ENCODE measurements around the gene WDR90. TPM values are rescaled to one million over a fixed set of nuclear protein-coding genes. Genes with fewer than 3 reads are reported as not detected.

Gene WDR90
- total and polyA plus RNA-seq, 2 of the 13 experiments (the other 11 are each of a cell fraction or from before 2014, with no cell fraction given), result 14.9 to 28.9 TPM

DNA sequence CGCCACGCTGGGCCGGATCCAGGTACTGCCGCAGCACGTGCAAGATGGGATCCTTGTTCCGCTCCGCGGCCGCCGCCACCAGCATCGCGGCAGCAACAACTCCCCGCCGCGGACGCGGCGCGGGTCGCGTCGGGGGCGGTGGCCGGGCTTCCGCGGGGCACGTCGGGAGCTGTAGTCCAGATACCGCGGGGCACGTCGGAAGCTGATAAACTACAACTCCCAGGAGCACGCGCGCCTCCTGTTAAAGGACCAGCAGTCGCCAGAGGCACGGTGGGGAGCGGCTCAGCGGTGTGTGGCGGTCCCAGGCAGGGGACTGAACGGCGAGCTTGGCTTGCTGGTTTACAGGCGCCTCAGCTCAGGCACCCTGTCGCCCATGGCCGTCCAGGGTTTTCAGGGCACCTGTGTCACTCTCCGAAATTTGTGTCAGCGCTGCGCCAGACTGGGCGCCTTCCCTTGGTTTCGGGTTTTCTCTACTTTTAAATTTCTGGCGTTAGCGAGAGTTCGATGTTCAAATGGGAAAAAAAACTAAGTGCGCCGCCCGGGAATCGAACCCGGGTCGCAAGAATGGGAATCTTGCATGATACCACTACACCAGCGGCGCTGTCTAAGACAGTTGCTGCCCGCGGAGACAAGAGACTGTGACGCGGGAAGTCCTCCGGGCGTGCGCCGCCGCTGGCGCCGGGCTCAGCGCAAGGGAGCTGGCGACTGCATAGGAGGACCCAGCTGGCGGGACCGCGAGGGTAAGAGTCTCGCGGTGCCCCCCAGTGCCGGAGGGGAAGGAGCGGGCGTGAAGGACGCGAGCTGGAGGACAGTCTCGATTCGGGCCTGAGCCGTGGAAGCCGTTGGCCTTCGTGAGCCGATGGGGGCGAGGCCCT is 12.7 kb upstream of the WDR90 start, which contains the start of gene METTL26 (continued):
- TF ChIP-seq, protein P1, sequence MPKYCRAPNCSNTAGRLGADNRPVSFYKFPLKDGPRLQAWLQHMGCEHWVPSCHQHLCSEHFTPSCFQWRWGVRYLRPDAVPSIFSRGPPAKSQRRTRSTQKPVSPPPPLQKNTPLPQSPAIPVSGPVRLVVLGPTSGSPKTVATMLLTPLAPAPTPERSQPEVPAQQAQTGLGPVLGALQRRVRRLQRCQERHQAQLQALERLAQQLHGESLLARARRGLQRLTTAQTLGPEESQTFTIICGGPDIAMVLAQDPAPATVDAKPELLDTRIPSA (CRISPR knock-in tag; IDR thresholded peaks at IDR 0.05; ENCODE audit: borderline replicate concordance), result peak; percentile 38; the same call in 1 of the 2 replicates
- TF ChIP-seq GZF1 (CRISPR knock-in tag; IDR thresholded peaks at IDR 0.05), result 0 out of 2 replicates have a peak, but pooled peaks have one; percentile 41
- TF ChIP-seq NFATC3 (CRISPR knock-in tag; IDR thresholded peaks at IDR 0.05), result 0 out of 2 replicates have a peak, but pooled peaks have one; percentile 78
- TF ChIP-seq, protein P2, sequence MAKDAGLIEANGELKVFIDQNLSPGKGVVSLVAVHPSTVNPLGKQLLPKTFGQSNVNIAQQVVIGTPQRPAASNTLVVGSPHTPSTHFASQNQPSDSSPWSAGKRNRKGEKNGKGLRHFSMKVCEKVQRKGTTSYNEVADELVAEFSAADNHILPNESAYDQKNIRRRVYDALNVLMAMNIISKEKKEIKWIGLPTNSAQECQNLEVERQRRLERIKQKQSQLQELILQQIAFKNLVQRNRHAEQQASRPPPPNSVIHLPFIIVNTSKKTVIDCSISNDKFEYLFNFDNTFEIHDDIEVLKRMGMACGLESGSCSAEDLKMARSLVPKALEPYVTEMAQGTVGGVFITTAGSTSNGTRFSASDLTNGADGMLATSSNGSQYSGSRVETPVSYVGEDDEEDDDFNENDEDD (CRISPR knock-in tag; IDR thresholded peaks at IDR 0.05; ENCODE audit: borderline replicate concordance), result peak; percentile 87
- TF ChIP-seq ZSCAN22 (CRISPR knock-in tag; IDR thresholded peaks at IDR 0.05), result no peak
- TF ChIP-seq, protein P3, sequence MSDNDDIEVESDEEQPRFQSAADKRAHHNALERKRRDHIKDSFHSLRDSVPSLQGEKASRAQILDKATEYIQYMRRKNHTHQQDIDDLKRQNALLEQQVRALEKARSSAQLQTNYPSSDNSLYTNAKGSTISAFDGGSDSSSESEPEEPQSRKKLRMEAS (IDR thresholded peaks at IDR 0.05), result peak; percentile 96
- TF ChIP-seq, protein P4, sequence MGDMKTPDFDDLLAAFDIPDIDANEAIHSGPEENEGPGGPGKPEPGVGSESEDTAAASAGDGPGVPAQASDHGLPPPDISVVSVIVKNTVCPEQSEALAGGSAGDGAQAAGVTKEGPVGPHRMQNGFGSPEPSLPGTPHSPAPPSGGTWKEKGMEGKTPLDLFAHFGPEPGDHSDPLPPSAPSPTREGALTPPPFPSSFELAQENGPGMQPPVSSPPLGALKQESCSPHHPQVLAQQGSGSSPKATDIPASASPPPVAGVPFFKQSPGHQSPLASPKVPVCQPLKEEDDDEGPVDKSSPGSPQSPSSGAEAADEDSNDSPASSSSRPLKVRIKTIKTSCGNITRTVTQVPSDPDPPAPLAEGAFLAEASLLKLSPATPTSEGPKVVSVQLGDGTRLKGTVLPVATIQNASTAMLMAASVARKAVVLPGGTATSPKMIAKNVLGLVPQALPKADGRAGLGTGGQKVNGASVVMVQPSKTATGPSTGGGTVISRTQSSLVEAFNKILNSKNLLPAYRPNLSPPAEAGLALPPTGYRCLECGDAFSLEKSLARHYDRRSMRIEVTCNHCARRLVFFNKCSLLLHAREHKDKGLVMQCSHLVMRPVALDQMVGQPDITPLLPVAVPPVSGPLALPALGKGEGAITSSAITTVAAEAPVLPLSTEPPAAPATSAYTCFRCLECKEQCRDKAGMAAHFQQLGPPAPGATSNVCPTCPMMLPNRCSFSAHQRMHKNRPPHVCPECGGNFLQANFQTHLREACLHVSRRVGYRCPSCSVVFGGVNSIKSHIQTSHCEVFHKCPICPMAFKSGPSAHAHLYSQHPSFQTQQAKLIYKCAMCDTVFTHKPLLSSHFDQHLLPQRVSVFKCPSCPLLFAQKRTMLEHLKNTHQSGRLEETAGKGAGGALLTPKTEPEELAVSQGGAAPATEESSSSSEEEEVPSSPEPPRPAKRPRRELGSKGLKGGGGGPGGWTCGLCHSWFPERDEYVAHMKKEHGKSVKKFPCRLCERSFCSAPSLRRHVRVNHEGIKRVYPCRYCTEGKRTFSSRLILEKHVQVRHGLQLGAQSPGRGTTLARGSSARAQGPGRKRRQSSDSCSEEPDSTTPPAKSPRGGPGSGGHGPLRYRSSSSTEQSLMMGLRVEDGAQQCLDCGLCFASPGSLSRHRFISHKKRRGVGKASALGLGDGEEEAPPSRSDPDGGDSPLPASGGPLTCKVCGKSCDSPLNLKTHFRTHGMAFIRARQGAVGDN (CRISPR knock-in tag; IDR thresholded peaks at IDR 0.05), result peak; percentile 93
- peak; percentile 57; the same call in 1 of the 2 replicates for TF ChIP-seq ZNF431 (CRISPR knock-in tag; IDR thresholded peaks at IDR 0.05; ENCODE audit: borderline replicate concordance, low read depth)
- peak; percentile 78; the same call in 1 of the 2 replicates for TF ChIP-seq ZFP82 (CRISPR knock-in tag; IDR thresholded peaks at IDR 0.05; ENCODE audit: borderline replicate concordance)
- TF ChIP-seq, protein P5, sequence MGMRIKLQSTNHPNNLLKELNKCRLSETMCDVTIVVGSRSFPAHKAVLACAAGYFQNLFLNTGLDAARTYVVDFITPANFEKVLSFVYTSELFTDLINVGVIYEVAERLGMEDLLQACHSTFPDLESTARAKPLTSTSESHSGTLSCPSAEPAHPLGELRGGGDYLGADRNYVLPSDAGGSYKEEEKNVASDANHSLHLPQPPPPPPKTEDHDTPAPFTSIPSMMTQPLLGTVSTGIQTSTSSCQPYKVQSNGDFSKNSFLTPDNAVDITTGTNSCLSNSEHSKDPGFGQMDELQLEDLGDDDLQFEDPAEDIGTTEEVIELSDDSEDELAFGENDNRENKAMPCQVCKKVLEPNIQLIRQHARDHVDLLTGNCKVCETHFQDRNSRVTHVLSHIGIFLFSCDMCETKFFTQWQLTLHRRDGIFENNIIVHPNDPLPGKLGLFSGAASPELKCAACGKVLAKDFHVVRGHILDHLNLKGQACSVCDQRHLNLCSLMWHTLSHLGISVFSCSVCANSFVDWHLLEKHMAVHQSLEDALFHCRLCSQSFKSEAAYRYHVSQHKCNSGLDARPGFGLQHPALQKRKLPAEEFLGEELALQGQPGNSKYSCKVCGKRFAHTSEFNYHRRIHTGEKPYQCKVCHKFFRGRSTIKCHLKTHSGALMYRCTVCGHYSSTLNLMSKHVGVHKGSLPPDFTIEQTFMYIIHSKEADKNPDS (CRISPR knock-in tag; IDR thresholded peaks at IDR 0.05), result peak; percentile 26
- TF ChIP-seq ELF4 (CRISPR knock-in tag; IDR thresholded peaks at IDR 0.05; ENCODE audit: borderline replicate concordance), result no peak
- TF ChIP-seq ZNF317 (CRISPR knock-in tag; IDR thresholded peaks at IDR 0.05), result no peak; the same call in 1 of the 2 replicates
- no peak for TF ChIP-seq STAG1 (CRISPR knock-in tag; IDR thresholded peaks at IDR 0.05)
- TF ChIP-seq ZNF263 (CRISPR knock-in tag; IDR thresholded peaks at IDR 0.05), result peak; percentile 19
- TF ChIP-seq ZNF234 (CRISPR knock-in tag; conservative IDR thresholded peaks at IDR 0.05), result peak; percentile 79; the same call in 1 of the 2 replicates
- TF ChIP-seq NR2C2 (CRISPR knock-in tag; IDR thresholded peaks at IDR 0.05; ENCODE audit: borderline replicate concordance), result peak; percentile 94
- TF ChIP-seq, protein P6, sequence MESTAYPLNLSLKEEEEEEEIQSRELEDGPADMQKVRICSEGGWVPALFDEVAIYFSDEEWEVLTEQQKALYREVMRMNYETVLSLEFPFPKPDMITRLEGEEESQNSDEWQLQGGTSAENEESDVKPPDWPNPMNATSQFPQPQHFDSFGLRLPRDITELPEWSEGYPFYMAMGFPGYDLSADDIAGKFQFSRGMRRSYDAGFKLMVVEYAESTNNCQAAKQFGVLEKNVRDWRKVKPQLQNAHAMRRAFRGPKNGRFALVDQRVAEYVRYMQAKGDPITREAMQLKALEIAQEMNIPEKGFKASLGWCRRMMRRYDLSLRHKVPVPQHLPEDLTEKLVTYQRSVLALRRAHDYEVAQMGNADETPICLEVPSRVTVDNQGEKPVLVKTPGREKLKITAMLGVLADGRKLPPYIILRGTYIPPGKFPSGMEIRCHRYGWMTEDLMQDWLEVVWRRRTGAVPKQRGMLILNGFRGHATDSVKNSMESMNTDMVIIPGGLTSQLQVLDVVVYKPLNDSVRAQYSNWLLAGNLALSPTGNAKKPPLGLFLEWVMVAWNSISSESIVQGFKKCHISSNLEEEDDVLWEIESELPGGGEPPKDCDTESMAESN (CRISPR knock-in tag; conservative IDR thresholded peaks at IDR 0.05), result peak; percentile 87; the same call in 1 of the 2 replicates
